LNCAP (cell line): Measurements from ENCODE around the gene LEMD1.

Experiments used
- CTCF ChIP-seq: fragments of 450-650 bp; IDR thresholded peaks from 2 replicates; pipeline ENCODE4 v1.5.1; 2017; ENCODE audit warnings: mild to moderate bottlenecking

The LEMD1 gene

GRCh38 chr1:205430696-205431305 is 8.9 kb upstream of the LEMD1 start:
- peak; percentile 99 for TF ChIP-seq CTCF

- TF ChIP-seq CTCF: no peak
Observed at GRCh38 chr1:205429762-205430695, 8.2 kb upstream of the LEMD1 start.

- TF ChIP-seq CTCF: no peak
Observed at GRCh38 chr1:205424901-205425600, 3.2 kb upstream of the LEMD1 start.

GRCh38 chr1:205423814-205424399 is 2.1 kb upstream of the LEMD1 start:
- no peak for TF ChIP-seq CTCF

- TF ChIP-seq CTCF: peak; percentile 52
Observed at GRCh38 chr1:205422993-205423642, 1.3 kb upstream of the LEMD1 start.

GRCh38 chr1:205420938-205421337 is 918 bp downstream of the LEMD1 start:
- no peak for TF ChIP-seq CTCF
